A673 (cell line): Measurements from ENCODE around the gene PPP1R16B.

Source experiments
- EZH2 ChIP-seq: fragments of 200-600 bp; sonication (generic); IDR thresholded peaks from 2 replicates; pipeline ENCODE4 v1.6.1; 2017; ENCODE audit warnings: borderline replicate concordance, low read depth, mild to moderate bottlenecking, mixed read lengths, antibody characterized with exemption, low read length; ENCODE audit not compliant: poor library complexity, severe bottlenecking
- TF ChIP-seq, protein P1 (sequence below): fragments of 300-800, 200-600 bp; sonication (generic); conservative IDR thresholded peaks from 2 replicates; pipeline ENCODE4 v1.5.1; 2017; ENCODE audit warnings: low read depth, mild to moderate bottlenecking, antibody characterized with exemption, low read length, moderate library complexity, mixed read lengths

GRCh38 chr20:38874460-38875174 is 69.1 kb downstream of the PPP1R16B start:
- TF ChIP-seq, protein P1, sequence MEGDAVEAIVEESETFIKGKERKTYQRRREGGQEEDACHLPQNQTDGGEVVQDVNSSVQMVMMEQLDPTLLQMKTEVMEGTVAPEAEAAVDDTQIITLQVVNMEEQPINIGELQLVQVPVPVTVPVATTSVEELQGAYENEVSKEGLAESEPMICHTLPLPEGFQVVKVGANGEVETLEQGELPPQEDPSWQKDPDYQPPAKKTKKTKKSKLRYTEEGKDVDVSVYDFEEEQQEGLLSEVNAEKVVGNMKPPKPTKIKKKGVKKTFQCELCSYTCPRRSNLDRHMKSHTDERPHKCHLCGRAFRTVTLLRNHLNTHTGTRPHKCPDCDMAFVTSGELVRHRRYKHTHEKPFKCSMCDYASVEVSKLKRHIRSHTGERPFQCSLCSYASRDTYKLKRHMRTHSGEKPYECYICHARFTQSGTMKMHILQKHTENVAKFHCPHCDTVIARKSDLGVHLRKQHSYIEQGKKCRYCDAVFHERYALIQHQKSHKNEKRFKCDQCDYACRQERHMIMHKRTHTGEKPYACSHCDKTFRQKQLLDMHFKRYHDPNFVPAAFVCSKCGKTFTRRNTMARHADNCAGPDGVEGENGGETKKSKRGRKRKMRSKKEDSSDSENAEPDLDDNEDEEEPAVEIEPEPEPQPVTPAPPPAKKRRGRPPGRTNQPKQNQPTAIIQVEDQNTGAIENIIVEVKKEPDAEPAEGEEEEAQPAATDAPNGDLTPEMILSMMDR: no peak
- TF ChIP-seq EZH2: no peak
